HEK293 (cell line): Measurements from ENCODE around the gene IL17RC.

Source experiments
- HIC1 ChIP-seq: fragments of 450-650 bp; formaldehyde crosslinking; IDR thresholded peaks from 2 replicates; pipeline ENCODE4 v1.5.1; 2016; ENCODE audit warnings: missing biosample characterization, missing genetic modification characterization
- KLF9 ChIP-seq: fragments of 450-650 bp; formaldehyde crosslinking; IDR thresholded peaks from 2 replicates; pipeline ENCODE4 v1.5.1; 2016; ENCODE audit warnings: missing biosample characterization, missing genetic modification characterization, low read depth
- SP3 ChIP-seq: fragments of 450-650 bp; formaldehyde crosslinking; IDR thresholded peaks from 2 replicates; pipeline ENCODE4 v1.5.1; 2016; ENCODE audit warnings: missing biosample characterization, missing genetic modification characterization
- ZBTB7A ChIP-seq: fragments of 450-650 bp; formaldehyde crosslinking; IDR thresholded peaks from 2 replicates; pipeline ENCODE4 v1.5.1; 2016; ENCODE audit warnings: low read depth, missing biosample characterization, missing genetic modification characterization
- ZEB2 ChIP-seq: fragments of 450-650 bp; formaldehyde crosslinking; IDR thresholded peaks from 2 replicates; pipeline ENCODE4 v1.5.1; 2016; ENCODE audit warnings: missing biosample characterization, missing genetic modification characterization
- ZFP41 ChIP-seq: fragments of 450-650 bp; formaldehyde crosslinking; IDR thresholded peaks from 2 replicates; pipeline ENCODE4 v1.5.1; 2016; ENCODE audit warnings: missing biosample characterization, missing genetic modification characterization, borderline replicate concordance
- ZNF157 ChIP-seq: fragments of 450-650 bp; formaldehyde crosslinking; IDR thresholded peaks from 2 replicates; pipeline ENCODE4 v1.5.1; 2016; ENCODE audit warnings: missing biosample characterization, missing genetic modification characterization
- ZNF16 ChIP-seq: fragments of 450-650 bp; formaldehyde crosslinking; IDR thresholded peaks from 2 replicates; pipeline ENCODE4 v1.5.1; 2016; ENCODE audit warnings: low read depth, missing biosample characterization, missing genetic modification characterization
- ZNF23 ChIP-seq: fragments of 450-650 bp; formaldehyde crosslinking; IDR thresholded peaks from 2 replicates; pipeline ENCODE4 v1.5.1; 2016; ENCODE audit warnings: missing biosample characterization, missing genetic modification characterization, borderline replicate concordance
- ZNF292 ChIP-seq: fragments of 450-650 bp; formaldehyde crosslinking; IDR thresholded peaks from 2 replicates; pipeline ENCODE4 v1.5.1; 2016; ENCODE audit warnings: low read depth, missing biosample characterization, missing genetic modification characterization, borderline replicate concordance
- ZNF302 ChIP-seq: fragments of 450-650 bp; formaldehyde crosslinking; IDR thresholded peaks from 2 replicates; pipeline ENCODE4 v1.5.1; 2016; ENCODE audit warnings: missing biosample characterization, missing genetic modification characterization, low read depth
- ZNF324 ChIP-seq: fragments of 450-650 bp; formaldehyde crosslinking; IDR thresholded peaks from 2 replicates; pipeline ENCODE4 v1.5.1; 2016; ENCODE audit warnings: missing biosample characterization, missing genetic modification characterization
- ZNF350 ChIP-seq: fragments of 450-650 bp; formaldehyde crosslinking; IDR thresholded peaks from 2 replicates; pipeline ENCODE4 v1.5.0; 2017; ENCODE audit warnings: missing biosample characterization, mild to moderate bottlenecking, missing genetic modification characterization
- ZNF560 ChIP-seq: fragments of 450-650 bp; formaldehyde crosslinking; IDR thresholded peaks from 2 replicates; pipeline ENCODE4 v1.5.1; 2017; ENCODE audit warnings: missing biosample characterization, missing genetic modification characterization, borderline replicate concordance
- ZNF610 ChIP-seq: fragments of 450-650 bp; formaldehyde crosslinking; IDR thresholded peaks from 2 replicates; pipeline ENCODE4 v1.5.1; 2016; ENCODE audit warnings: missing biosample characterization, missing genetic modification characterization, borderline replicate concordance
- ZNF621 ChIP-seq: fragments of 450-650 bp; formaldehyde crosslinking; IDR thresholded peaks from 2 replicates; pipeline ENCODE4 v1.5.1; 2017; ENCODE audit warnings: missing biosample characterization, missing genetic modification characterization
- ZSCAN30 ChIP-seq: fragments of 450-650 bp; IDR thresholded peaks from 2 replicates; pipeline ENCODE4 v1.5.1; 2018; ENCODE audit warnings: missing biosample characterization, mild to moderate bottlenecking, missing genetic modification characterization, moderate library complexity
- TF ChIP-seq, protein P1 (sequence below): fragments of 450-650 bp; formaldehyde crosslinking; IDR thresholded peaks from 2 replicates; pipeline ENCODE4 v1.5.1; 2016; ENCODE audit warnings: missing biosample characterization, missing genetic modification characterization, low read depth
- TF ChIP-seq, protein P2 (sequence below): fragments of 450-650 bp; formaldehyde crosslinking; IDR thresholded peaks from 2 replicates; pipeline ENCODE4 v1.5.1; 2016; ENCODE audit warnings: missing biosample characterization, missing genetic modification characterization

IL17RC gene

DNA sequence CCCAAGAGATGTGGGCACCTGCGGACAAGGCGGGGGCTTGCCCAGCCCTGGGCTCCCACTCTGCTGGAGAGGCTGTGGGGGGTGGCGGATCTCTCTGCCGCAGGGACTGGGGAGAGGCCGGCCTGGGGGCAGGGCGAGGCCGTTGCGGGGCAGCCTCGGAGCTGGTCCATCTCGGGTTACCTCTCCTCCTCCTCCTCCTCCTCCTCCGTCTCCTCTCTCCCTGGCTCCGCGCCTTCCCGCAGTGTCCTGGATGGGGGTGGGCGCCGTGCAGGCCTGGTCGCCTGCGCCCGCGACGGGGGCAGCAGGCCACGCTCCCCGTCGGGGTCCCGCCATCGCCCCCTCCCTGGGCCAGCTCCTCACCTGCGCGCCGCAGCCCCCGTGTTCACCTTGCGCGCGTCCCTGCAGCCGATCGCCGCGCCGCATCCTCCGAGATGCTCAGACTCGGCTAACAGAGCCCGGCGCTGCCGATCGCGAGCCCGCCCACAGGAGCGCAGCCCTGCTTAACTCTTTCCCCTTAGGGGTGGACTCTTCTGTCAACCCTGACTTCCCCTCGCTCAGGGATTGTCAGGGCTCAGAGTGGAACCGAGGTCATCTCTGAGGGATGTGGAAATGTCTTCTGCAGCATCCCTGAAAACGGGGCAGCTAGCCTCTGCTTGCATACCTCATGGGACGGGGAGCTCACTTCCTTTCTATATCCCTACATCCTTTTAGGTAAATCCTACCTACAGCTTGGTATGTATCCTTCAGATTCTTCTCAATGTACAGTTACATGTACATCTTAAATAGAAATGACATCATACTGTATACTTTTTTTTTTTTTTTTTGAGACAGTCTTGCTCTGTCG lies 35.3 kb downstream of the IL17RC start, which contains the start of gene PRRT3 (continued):
- TF ChIP-seq, protein P1, sequence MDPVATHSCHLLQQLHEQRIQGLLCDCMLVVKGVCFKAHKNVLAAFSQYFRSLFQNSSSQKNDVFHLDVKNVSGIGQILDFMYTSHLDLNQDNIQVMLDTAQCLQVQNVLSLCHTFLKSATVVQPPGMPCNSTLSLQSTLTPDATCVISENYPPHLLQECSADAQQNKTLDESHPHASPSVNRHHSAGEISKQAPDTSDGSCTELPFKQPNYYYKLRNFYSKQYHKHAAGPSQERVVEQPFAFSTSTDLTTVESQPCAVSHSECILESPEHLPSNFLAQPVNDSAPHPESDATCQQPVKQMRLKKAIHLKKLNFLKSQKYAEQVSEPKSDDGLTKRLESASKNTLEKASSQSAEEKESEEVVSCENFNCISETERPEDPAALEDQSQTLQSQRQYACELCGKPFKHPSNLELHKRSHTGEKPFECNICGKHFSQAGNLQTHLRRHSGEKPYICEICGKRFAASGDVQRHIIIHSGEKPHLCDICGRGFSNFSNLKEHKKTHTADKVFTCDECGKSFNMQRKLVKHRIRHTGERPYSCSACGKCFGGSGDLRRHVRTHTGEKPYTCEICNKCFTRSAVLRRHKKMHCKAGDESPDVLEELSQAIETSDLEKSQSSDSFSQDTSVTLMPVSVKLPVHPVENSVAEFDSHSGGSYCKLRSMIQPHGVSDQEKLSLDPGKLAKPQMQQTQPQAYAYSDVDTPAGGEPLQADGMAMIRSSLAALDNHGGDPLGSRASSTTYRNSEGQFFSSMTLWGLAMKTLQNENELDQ (tag by site-specific recombination): no peak
- no peak for TF ChIP-seq ZFP41 (tag by site-specific recombination)
- no peak for TF ChIP-seq ZEB2
- peak; percentile 66; the same call in 1 of the 2 replicates for TF ChIP-seq ZNF324 (tag by site-specific recombination)
- TF ChIP-seq ZNF23 (tag by site-specific recombination): 0 out of 2 replicates have a peak, but pooled peaks have one; percentile 18
- TF ChIP-seq ZNF16 (tag by site-specific recombination): peak; percentile 17; the same call in 1 of the 2 replicates
- no peak for TF ChIP-seq ZNF292 (tag by site-specific recombination)
- TF ChIP-seq, protein P2, sequence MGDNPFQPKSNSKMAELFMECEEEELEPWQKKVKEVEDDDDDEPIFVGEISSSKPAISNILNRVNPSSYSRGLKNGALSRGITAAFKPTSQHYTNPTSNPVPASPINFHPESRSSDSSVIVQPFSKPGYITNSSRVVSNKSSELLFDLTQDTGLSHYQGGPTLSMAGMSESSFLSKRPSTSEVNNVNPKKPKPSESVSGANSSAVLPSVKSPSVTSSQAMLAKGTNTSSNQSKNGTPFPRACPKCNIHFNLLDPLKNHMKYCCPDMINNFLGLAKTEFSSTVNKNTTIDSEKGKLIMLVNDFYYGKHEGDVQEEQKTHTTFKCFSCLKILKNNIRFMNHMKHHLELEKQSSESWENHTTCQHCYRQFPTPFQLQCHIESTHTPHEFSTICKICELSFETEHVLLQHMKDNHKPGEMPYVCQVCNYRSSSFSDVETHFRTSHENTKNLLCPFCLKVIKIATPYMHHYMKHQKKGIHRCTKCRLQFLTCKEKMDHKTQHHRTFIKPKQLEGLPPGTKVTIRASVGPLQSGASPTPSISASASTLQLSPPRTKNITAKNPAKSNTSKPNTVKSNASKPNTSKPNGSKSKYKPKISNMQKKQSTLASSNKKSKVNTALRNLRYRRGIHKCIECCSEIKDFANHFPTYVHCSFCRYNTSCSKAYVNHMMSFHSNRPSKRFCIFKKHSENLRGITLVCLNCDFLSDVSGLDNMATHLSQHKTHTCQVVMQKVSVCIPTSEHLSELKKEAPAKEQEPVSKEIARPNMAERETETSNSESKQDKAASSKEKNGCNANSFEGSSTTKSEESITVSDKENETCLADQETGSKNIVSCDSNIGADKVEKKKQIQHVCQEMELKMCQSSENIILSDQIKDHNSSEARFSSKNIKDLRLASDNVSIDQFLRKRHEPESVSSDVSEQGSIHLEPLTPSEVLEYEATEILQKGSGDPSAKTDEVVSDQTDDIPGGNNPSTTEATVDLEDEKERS (tag by site-specific recombination): peak; percentile 87
- no peak for TF ChIP-seq ZNF350 (tag by site-specific recombination)
- TF ChIP-seq HIC1 (tag by site-specific recombination): peak; percentile 83
- 0 out of 2 replicates have a peak, but pooled peaks have one; percentile 44 for TF ChIP-seq ZSCAN30 (tag by site-specific recombination)
- no peak for TF ChIP-seq ZNF302 (tag by site-specific recombination)
- peak; percentile 14; the same call in 1 of the 2 replicates for TF ChIP-seq ZBTB7A (tag by site-specific recombination)
- TF ChIP-seq ZNF621 (tag by site-specific recombination): no peak
- TF ChIP-seq SP3 (tag by site-specific recombination): peak; percentile 55
- TF ChIP-seq KLF9 (tag by site-specific recombination): peak; percentile 53
- no peak for TF ChIP-seq ZNF157 (tag by site-specific recombination)
- TF ChIP-seq ZNF610 (tag by site-specific recombination): peak; percentile 72; the same call in 1 of the 2 replicates
- no peak for TF ChIP-seq ZNF560 (tag by site-specific recombination)
- TF ChIP-seq, all 188 proteins: peak for 60
